HG03457 (cell line): ENCODE results near the gene PDCD1.

ENCODE experiments used
- ATAC-seq: cut with Tn5 transposase; IDR thresholded peaks from one replicate; pipeline ENCODE4 v1.9.1; 2021; ENCODE audit warnings: moderate number of reproducible peaks; ENCODE audit not compliant: unreplicated experiment

Gene PDCD1

DNA sequence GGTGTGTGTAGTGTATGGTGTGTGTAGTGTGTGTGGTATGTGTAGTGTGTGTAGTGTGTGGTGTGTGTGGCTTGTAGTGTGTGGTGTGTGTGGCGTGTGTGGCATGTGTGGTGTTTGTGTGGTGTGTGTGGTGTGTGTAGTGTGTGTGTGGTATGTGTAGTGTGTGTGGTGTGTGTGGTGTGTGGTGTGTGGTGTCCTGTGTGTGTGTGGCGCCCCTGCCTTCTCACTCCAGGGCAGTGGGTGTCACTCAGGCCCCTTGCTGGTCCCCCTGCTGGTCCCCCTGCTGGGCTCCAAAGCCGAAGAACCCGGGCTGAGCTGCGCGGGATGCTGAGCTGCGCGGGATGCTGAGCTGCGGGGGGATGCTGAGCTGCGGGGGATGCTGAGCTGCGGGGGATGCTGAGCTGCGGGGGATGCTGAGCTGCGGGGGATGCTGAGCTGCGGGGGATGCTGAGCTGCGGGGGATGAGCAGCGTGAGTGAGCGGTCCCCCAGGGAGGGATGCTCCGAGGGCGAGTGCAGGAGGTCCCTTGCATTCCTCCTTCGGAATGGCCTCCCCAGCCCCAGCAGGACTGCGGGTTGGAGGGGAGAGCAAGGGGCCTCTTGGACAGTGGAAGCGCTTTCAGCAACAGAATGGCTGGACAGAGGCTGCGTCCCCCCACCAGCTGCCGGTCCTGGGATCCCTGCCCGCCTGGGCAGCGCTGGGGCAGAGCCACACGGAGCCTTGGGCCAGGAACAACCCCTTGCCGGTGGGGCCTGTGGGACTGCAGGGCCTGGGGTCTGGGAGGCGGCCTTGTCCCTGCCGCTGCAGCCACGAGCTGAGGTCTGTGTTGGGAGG is 7.5 kb upstream of the PDCD1 start:
- ATAC-seq: no peak

DNA sequence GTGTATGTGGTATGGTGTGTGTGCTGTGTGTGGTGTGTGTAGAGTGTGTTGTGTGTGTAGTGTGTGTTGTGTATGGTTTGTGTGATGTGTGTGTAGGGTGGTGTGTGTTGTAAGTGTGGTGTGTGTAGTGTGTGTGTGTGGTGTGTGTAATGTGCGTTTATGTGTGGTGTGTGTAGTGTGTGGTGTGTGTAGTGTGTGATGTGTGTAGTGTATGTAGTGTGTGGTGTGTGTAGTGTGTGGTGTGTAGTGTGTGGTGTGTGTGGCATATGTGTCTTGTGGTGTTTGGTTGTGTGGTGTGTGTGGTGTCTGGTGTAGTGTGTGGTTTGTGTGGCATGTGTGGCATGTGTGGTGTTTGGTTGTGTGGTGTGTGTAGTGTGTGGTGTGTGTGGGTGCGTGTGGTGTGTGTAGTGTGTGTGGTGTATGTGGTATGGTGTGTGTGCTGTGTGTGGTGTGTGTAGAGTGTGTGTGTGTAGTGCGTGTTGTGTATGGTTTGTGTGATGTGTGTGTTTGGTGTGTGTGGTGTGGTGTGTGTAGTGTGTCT is 6.8 kb upstream of the PDCD1 start:
- ATAC-seq: no peak

DNA sequence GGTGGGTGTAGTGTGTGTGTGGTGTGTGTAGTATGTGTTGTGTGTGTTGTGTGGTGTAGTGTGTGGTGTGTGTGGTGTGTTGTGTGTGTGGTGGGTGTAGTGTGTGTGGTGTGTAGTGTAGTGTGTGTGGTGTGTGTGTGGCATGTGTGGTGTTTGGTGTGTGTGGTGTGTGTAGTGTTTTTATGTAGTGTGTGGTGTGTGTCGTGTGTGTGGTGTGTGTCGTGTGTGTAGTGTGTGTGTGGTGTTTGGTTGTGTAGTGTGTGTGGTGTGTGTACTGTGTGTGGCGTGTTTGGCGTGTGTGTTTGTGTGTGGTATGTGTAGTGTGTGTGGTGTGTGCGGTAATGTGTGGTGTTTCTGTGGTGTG is 6.1 kb upstream of the PDCD1 start:
- no peak for ATAC-seq

DNA sequence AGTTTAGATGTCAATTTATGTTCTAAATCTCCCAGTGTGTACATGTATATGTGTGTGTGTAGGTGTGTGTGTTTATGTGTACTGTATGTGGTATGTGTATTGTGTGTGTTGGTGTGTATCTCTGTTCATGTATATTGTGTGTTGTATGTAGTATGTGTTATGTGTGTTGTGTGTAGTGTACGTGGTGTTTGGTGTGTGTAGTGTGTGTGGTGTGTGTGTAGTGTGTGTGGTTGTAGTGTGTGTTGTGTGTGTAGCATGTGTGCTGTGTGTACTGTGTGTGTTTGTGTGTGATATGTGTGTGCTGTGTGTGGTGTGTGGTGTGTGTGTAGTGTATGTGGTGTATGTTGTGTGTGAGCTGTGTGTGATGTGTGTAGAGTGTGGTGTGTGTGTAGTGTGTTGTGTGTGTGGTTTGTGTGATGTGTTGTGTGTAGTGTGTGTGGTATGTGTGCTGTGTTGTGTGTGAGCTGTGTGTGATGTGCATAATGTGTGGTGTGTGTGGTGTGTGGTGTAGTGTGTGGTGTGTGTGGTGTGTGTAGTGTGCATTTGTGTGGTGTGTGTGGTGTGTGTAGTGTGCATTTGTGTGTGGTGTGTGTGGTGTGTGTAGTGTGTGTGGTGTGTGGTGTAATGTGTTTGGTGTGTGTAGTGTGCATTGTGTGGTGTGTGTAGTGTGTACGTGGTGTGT is 5.6 kb upstream of the PDCD1 start:
- ATAC-seq: no peak

DNA sequence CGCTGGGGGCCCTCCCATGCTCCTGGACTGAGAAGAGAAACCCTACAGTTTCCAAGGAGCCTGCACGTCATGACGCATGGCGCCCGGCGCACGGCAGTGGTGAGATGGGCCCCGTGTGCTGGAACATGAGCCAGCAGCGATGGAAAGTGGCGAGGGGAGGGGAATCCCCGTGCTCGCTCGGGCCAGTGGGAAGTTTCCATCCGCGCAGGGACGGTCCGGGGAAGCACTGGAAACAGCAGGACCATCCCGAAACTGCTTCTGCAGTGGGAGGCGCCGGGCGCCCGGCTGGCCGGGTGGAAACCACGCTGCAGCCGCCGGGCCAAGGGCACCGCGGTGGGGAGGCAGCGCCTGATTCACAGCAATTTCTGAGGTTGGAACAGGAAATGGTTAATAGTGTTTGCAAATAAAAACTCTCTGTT is 4.9 kb upstream of the PDCD1 start:
- ATAC-seq: no peak

DNA sequence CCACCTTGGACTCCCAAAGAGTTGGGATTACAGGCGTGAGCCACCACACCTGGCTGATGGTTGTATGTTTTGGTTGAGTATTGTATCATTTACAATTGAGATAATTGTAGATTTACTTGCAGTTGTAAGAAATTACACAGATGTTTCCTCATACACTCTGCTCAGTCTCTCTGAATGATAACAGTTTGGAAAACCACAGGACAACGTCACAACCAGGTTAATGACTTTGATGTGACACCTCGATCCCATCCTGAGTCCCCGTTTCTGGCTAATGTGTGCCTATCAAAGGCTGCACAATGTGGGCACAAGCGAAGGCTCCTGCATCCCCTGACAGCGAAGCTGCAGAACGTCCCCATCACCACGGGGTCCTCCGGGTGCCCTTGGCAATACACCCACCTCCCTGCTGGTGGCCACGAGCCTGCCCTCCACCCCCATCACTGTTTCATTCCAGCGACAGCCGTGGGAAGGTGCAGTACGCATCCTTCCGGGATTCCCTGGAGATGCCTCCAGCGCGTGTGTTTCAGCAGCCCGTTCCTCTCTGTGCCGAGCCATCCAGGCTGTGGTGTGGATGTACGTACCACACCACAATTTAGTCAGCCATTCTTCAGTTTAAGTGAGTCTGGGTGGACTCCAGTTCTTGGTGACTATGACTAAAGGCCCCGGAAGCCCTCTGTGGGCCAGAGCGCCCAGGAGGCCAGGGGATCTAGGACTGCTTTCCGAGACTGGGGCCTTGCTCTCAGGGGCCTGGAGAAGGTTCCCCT is 4.3 kb upstream of the PDCD1 start:
- ATAC-seq: no peak

DNA sequence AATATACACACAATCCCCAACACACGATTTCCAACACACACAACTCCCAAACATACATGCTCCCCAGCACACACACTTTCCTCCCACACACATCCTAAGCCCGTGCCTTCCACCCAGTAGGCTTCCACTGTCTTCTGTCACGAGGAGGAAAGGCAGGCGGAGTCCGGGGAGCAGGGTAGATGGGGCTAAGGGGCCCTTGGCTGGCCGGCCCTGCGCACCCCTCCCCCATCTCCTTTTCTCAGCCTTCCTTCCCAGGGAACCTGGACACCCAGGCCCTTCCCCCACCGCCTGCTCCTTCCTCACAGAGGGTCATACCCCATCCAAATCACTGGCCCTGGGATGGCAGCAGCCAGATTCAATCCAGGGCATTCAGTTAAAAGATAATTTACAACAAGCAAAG is 3.4 kb upstream of the PDCD1 start:
- ATAC-seq: no peak

DNA sequence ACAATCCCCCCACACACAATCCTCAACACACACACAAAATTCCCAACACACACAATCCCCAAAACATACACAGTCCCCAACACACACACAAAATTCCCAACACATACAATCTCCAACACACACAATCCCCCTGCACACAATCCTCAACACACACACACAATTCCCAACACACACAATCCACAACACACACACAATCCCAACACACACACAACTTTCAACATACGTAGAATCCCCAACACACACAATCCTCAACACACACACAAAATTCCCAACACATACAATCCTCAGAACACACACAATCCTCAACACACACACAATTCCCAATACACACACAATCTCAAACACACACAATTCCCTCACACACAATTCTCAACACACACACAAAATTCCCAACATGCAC is 2.6 kb upstream of the PDCD1 start:
- ATAC-seq: no peak

DNA sequence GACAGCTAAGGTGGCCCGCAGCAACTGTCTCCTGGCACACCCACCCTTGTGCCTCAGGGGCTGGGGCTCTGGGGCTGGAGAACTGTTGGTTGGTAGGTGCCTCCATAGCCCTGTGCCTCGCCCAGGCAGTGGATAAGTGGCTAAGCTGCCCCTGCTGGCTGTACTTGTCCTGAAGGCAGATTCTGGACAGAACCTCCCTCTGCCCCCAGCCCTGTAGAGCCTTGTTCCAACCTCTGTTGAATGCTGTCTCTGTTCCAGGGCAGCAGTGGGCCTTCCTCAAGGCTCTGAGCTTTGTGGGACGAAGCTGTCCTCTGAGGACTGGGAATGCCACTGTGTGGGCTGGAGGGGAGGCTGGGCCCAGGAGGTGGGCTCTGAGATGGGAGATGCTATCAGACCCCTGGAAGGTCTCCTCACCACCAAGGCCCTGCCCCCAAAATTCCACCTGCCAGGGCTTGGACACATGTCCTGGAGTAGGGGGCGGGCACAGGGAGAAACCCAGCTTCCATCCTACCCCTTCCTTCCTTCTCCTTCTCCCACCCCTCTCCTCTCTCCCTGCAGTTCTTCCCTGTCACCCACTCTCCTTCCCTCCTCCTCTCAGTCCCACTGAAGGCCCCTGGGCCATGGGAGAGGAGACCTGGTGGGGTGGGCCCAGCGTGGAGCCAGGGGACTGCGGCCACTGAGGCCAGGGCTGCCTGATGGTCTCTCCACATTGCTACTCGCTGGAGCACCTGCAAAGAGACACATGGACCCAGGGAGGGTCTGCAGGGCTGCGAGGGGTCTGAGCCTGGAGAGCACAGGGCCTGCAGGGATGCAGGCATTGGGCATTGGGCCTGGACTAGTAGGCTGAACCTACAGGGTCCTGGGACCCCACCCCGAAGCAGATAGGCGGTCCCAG is 1.7 kb upstream of the PDCD1 start:
- no peak for ATAC-seq

DNA sequence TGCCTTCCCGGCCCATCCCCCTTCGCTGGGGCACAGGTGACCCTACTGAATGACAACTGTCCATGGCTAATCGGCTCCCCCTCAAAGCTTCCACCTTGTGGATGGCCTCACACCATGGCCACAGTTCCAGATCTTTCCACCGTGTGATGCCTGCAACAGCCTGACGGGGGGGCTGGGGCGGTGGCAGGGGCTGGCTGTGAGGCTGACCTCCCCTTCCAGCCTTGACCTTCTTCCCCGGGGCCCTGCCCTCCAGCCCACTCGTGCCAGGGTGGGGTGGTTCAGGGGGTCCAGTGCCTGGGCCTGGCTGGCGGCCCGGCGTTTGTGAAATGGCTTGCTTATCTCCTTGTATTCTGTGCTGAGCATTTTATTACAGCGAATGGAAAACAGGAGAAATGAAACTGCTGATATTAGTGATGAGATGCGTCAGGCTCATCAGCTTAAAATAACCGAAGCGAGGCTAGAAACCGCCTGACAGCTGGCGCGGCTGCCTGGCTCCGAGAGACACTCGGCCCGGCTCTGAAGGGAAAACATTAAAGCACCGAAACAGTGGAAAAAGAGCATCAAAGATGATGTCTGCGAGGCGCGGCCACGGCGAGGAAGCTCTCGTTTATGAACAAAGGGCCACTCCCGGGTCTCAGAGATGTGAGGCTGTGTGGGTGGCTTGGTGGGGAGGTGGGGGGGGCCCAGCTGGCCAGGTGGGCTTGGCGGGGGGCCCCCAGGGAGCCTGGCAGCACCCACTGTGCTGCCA is 916 bp upstream of the PDCD1 start:
- no peak for ATAC-seq

DNA sequence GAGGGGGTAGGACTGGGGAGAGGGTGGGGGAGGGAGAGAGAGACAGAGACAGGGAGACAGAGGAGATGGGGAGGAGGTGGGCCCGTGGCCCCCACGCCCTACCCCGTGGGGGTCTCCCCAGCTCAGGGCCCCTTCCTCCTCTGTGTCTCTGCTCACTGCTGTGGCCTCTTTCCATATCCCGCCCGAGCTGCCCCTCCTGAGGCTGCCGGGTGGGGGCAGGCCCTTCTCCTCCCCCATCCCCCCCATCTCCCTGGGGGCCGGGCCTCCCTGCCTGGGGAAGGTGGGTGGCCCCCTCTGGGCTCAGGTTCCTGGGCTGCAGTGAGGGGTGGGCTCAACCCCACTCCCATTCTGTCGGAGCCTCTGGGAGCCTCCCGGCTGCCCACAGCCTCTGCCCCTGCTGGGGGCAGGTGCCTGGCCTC is 332 bp upstream of the PDCD1 start:
- no peak for ATAC-seq

DNA sequence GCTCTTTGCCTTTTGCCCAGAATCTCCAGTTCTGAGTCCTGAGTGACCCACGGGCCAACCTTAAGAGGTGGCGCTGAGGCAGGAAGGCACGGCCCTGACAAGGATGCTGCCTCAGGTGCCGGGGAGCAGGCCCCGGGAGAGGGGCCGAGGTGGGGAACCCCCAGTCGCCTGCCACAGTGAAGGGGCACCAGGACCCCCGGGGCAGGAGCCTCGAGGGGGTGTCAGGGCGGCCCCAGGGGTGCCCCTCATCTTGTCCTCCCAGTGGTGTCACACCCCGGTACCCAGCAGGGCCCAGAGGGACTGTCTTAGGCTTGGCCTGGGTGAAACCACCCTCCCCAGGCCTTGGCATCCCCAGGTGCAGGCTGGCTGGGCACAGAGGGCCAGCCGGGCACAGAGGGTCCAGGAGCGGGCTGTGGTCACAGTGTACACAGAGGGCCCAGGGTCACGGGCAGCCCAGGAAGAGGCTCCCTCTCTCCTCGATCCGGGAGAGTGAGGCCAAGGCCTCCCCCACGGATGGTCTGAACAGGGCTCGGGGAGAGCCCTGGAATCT is 1.0 kb downstream of the PDCD1 start:
- ATAC-seq: no peak

DNA sequence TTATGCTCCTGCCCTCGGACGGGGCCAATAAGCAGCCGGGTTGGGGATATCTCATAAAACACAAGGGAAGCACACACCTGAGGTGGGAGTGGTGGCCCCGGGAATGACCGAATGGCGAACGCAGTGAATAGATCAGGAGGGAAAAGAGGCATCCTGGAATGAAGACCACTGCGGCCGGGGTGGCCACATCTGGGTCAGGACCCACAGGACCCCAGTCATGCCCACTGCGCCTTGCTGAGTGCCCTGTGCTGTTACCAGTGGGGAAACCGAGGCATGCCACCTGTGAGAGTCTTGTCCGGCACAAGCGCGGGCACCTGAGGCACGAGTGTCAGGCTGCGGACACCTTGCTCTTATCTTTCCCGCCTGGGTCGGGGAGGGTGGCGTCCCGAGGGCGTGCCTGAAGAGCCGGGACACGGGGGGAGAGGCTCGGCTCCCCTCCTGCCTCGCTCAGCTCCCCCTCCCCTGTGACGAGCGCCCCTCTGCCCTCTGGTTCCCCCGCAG is 1.6 kb downstream of the PDCD1 start:
- no peak for ATAC-seq

DNA sequence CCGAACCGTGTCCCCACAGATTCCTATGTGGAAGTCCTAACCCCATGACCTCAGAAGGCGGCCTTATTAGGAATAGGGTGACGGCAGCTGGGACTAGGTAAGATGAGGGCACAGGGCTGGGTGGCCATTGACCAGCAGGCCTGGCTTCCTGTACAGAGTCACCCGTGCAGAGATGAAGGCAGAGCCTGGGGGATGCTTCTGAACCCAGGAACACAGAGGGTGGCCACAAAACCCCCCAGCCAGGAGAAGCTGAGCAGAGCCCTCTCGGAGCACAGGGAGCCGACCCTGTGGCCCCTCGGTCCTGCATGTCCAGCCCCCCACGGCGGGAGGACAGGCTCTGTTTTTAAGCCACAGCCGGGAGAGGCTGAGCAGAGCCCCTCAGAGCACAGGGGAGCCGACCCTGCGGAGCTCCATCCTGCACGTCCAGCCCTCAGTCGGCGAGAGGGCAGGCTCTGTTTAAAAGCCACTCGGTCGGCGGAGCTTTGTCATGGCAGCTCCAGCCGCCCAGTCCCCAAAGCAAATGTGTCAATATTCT is 2.7 kb downstream of the PDCD1 start:
- ATAC-seq: no peak

DNA sequence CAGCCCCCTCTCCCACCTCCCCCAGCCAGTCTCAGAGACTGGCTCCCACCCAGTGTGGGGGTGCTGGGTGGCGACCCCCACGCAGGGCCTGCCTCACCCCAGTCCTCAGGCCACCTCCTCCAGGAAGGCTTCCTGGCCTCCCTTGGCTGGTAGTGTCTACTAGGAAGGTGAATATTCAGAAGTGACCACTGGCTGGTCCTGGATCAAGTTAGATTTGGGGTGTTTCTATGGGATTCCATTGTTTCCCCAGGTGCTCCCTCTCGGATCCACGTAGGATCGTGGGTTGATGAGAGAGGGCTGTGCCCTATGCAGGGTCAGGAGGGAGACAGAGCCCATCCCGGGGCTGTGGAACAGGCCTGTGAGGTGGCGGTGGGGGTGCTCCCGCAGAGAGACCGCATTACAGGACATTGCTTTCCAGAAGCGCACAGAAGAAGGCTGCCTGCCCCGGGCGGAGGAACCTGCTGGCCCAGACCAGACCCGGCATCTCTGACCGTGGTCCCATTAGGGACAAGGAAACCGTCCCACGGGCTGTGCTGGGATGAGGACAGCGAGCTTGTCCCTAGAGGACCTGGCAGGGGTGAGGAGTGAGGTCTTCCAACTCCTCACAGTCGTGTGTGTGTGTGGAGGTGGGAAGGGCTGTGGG is 3.3 kb downstream of the PDCD1 start:
- no peak for ATAC-seq

DNA sequence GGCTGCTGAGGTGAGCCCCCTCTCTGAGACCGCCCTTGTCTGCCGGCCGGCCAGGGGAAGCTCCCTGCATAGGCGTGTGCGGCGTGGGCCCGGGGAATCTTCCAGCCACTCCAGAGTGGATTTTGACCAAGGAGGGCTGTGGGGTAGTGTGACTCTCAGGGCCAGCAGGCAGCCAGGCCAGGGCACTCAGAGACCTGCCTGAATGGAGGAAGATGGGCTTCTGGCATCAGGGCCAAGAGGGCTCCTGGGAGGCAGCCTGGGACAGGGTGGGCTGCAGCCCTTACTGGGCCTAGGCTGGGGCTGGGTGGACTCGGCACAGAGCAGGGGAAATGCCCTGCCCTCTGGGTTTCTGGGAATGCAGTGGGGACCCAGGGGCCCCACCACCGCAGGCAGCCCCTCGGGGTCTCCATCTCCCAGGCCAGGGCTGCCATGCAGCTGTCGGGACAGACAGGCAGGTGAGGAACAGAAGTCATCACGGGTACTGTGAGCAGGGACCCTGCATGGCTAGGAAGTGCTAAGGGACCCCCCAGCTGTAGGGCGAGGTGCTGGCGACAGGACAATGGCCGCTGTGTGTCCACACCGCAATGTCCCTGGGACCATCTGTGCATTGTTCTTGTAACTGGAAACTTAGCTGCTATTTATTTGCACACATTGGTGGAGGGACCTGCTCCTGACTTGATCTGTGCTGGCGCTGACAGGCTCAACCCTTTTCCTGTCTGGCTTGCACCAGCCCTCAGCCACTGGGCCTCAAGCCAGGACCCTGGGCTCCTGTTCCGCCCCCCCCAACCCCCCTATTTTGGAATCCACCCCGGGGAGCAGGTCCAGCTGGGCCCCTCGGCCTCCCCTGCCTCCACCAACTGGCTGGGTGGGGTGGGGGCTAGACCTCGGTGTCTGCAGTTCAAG is 4.1 kb downstream of the PDCD1 start:
- no peak for ATAC-seq

DNA sequence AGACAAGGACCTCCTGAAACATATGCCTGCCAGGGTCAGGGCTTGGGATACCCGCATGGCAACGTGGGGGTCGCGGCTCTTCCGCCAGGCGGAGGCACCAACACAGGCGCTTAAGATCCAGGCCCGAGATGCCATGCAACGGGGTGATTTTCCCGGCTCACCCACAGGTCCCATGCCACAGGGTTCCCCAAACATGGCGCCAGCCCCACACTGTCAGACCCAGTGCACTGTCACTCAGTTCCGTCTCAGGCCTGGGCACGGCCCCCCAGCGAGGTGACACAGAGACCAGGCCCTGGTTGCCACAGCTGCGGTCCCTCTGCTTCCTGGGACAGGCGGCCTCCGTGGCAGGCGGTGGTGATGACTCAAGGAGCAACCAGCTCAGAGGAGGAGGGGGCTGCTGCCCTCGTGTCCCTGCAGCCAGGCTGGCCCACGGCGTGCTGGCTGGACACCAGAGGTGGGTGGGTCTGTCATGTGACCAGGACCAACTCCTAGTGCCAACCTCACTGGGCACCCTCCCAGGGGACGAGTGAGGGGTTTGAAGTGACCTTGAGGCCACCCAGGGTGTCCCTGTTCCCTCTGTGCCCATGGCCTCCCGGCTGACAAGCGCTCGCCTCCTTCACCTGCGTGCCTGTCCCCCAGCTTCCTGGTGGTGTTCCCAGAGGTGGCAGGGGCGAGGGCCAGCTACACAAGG is 4.9 kb downstream of the PDCD1 start:
- ATAC-seq: no peak
